Measurements from ENCODE around the gene CENPS.
"Not testable (repeated sequence)": the region's sequence is repeated elsewhere in the genome, so short reads cannot be mapped to it uniquely, and the experiment has no call there.

The CENPS gene

GRCh38 chr1:10456661-10457060 lies 26.4 kb downstream of the CENPS start:
- no peak for DNase-seq

GRCh38 chr1:10457462-10457861 lies 27.2 kb downstream of the CENPS start:
- not testable (repeated sequence) for DNase-seq

GRCh38 chr1:10457875-10458274 lies 27.6 kb downstream of the CENPS start:
- no peak for DNase-seq

DNA sequence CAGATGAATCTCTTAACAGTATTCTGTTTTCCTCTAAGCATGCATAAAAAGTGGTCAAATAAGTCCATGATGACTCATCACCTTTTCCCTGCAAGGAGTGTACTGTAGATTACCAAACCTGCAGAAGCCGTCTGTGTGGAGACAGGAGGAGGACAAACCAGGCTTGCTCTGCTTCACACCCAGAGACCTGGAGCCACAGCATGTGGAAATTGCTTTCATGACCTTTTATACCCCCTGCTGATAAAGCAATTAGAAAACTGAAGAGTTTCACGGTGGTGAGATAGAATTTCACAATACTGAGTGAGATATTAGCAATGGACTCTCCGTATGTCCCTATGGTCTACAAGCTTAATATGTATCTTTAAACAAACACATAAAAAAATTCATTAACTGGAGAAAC lies 29.0 kb downstream of the CENPS start:
- no peak for DNase-seq

- no peak for DNase-seq
Observed at GRCh38 chr1:10467078-10467477, 36.8 kb downstream of the CENPS start.

GRCh38 chr1:10470043-10470442 lies 39.8 kb downstream of the CENPS start:
- DNase-seq = no peak

DNA sequence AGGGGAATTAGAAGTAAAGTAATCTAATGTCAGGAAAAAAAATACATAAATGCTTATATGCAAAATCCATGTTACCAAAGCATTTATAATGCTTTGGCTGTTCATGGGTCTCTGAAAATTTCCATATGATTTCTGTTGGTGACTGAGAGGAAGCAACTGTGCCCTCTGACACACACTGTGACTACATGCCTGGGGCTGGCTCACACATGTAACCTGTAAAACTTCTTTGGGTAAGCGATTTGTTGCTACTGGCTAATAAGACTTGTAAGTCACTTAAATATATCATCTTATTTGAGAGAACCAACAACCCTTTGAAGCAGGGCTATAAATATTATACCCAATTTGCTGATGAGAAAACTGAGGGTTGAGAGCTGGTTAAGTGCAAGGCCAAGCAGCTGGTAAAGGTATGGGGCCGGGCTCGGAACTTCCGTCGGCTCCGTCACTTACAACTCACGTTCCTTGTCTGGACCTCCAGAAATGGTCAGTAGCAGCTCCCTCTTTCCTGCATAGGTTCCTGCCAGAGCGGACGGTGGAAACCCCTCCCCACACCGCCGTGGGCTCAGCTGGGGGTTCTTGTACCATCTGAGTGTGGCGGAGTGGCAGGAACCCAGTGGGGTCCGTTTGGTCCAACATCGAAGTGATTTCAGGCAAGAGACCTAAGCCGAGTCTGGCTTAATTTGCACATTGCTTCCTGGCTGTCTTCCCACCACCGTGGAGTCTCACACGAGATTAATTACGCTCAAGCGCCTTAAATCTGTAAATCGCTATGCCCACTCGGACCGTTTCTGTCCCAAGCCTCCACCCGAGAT lies 41.4 kb downstream of the CENPS start:
- no peak for DNase-seq

- DNase-seq = peak; percentile 92
Observed at GRCh38 chr1:10472220-10473144, 42.2 kb downstream of the CENPS start, which contains the start of gene DFFA. DFFA (minus strand) TSS chr1:10472529; CDS start chr1:10472458, 71 bp downstream.

GRCh38 chr1:10473145-10473765 lies 43.0 kb downstream of the CENPS start:
- no peak for DNase-seq

DNA sequence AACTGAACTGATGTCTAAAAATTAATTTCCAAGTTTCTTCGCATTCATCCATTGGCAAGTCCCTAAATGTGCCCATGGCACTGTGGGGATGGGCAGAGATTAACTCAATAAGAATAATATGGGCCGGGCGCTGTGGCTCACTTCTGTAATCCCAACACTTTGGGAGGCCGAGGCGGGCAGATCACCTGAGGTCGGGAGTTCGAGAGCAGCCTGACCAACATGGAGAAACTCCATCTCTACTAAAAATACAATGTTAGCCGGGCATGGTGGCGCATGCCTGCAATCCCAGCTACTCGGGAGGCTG lies 44.0 kb downstream of the CENPS start:
- not testable (repeated sequence) for DNase-seq

- peak; percentile 76 for DNase-seq
Observed at GRCh38 chr1:10474613-10475507, 44.6 kb downstream of the CENPS start, which contains the start of gene PEX14. PEX14 (plus strand) TSS chr1:10474950; CDS start chr1:10474967, 17 bp downstream.

DNA sequence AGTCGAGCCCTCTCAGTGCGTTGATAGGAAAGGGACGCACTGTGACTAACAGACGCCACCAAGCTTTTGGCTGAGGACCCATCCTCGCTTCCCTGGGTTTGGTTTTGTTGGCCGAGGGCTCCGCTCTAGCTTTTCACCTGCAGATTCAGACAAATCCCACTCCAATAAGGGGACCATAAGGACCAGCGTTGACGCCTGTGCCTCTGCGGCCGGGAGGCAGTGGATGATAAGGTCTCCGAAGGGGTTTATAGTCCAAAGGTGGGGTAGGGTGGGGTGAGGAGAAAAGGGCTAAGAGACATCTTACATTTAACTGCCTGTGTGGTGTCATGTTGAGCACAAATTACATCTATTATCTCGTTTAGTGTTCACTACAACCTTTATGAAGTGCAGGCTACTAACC lies 45.3 kb downstream of the CENPS start:
- no peak for DNase-seq

GRCh38 chr1:10479296-10479695 lies 49.1 kb downstream of the CENPS start:
- DNase-seq = no peak

- DNase-seq = no peak
Observed at GRCh38 chr1:10480614-10481013, 50.4 kb downstream of the CENPS start.

DNA sequence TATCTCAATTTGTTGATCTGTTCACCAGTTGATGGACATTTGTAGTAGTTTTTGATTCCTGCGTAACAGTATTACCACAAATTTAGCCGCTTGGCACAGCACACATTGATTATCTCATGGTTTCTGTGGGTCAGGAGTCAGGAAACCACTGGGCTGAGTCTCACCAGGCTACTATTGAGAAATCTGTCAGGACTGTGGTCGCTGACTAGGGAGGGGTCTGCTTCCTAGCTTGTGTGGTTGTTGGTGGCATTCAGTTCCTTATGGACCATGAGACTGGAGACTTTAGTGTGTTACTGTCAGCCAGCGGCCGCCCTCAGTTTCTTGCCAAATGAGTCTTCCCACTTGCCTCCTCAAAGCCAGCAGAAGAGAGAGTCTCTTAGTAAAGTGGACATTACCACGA lies 54.3 kb downstream of the CENPS start:
- no peak for DNase-seq

DNA sequence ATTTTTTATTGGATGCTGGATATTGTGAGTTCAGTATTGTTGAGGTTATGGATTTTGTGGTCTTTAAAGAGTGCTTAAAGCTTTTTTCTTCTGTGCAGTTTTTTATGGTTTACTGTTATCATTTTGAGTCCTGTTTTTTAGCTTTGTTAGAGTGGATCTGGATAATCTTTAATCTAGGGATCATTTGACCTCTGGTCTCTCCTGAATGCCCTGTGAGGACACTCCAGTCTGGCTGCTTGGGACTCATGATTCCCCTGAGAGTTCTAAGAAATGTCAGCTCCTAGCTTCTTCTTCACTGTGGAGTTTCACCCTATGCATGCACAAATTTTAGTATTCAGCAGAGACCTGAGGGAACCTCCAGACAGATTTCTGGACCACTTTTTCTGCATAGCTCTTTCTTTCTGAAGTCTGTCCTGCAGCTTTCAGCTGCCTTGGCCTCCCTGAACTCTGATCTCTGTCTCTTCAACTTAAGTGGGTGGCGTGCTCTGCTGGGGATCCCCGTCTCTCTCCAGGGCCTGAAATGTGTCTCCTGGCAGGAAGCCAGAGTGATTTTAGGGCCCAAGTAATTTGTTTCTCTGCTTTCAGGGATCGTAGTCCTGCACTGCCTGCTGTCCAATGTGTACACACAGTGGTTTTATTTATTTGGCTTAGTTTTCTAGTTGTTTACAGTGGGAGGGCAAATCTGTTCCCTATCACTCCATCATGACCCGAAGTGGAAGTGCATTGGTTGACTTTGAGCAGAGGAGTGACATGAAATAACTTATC lies 59.2 kb downstream of the CENPS start:
- no peak for DNase-seq

GRCh38 chr1:10490286-10490970 lies 60.2 kb downstream of the CENPS start:
- no peak for DNase-seq

Data from effector CD4-positive, alpha-beta T cell (primary cell).